ENCODE data around the gene MUC5B. TPM values are rescaled to one million over a fixed set of nuclear protein-coding genes. Genes with fewer than 3 reads are reported as not detected.

MUC5B gene
- total and polyA plus RNA-seq, 2 donors (not counting 1 experiment from before 2014, with no cell fraction given), result not detected

- Histone ChIP-seq H3K4me2 (ENCODE audit: extremely low read depth, insufficient read depth, low read length) (no peak overlapping the region), H3K9me3 (ENCODE audit: control insufficient read depth, insufficient read depth, low read depth, low read length) (no peaks in the 10 kb centered on the region), H3K4me1 (ENCODE audit: control insufficient read depth, extremely low read depth, insufficient read depth, low read length) (no peaks in the 10 kb centered on the region), H3K36me3 (ENCODE audit: control insufficient read depth, insufficient read depth, low read length) (no peaks in the 10 kb centered on the region), H4K20me1 (ENCODE audit: control insufficient read depth, extremely low read depth, insufficient read depth, low read length) (no peaks in the 10 kb centered on the region), H3K79me2 (ENCODE audit: control insufficient read depth, insufficient read depth, low read length) (no peaks in the 10 kb centered on the region), H3K9ac (ENCODE audit: insufficient read depth, low read length) (no peak overlapping the region), H3K27ac (ENCODE audit: insufficient read depth, low read length) (no peak overlapping the region), H3K4me3 (replicated peaks in 1 of 4; ENCODE audit: control extremely low read depth in 1 of 4, insufficient read depth in 1 of 4, low read depth in 3 of 4, low read length in 4 of 4) (no peak overlapping the region), H3K27me3 (ENCODE audit: control insufficient read depth, insufficient read depth, low read length) (no peaks in the 10 kb centered on the region), H2AFZ (ENCODE audit: low read length) (no peak overlapping the region)
- no peak for DNase-seq (ENCODE audit: low read depth in 2 of 2)
- TF ChIP-seq EZH2 (IDR thresholded peaks at IDR 0.05; ENCODE audit: low read length, missing control alignments), result no peak
- TF ChIP-seq, protein P1, sequence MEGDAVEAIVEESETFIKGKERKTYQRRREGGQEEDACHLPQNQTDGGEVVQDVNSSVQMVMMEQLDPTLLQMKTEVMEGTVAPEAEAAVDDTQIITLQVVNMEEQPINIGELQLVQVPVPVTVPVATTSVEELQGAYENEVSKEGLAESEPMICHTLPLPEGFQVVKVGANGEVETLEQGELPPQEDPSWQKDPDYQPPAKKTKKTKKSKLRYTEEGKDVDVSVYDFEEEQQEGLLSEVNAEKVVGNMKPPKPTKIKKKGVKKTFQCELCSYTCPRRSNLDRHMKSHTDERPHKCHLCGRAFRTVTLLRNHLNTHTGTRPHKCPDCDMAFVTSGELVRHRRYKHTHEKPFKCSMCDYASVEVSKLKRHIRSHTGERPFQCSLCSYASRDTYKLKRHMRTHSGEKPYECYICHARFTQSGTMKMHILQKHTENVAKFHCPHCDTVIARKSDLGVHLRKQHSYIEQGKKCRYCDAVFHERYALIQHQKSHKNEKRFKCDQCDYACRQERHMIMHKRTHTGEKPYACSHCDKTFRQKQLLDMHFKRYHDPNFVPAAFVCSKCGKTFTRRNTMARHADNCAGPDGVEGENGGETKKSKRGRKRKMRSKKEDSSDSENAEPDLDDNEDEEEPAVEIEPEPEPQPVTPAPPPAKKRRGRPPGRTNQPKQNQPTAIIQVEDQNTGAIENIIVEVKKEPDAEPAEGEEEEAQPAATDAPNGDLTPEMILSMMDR (conservative IDR thresholded peaks at IDR 0.05 in 1 of 2, IDR thresholded peaks at IDR 0.05 in 1 of 2; ENCODE audit: low read depth in 1 of 2, low read length in 2 of 2), result no peak
Observed at GRCh38 chr11:1198561-1199240, 24.2 kb upstream of the MUC5B start.

DNA sequence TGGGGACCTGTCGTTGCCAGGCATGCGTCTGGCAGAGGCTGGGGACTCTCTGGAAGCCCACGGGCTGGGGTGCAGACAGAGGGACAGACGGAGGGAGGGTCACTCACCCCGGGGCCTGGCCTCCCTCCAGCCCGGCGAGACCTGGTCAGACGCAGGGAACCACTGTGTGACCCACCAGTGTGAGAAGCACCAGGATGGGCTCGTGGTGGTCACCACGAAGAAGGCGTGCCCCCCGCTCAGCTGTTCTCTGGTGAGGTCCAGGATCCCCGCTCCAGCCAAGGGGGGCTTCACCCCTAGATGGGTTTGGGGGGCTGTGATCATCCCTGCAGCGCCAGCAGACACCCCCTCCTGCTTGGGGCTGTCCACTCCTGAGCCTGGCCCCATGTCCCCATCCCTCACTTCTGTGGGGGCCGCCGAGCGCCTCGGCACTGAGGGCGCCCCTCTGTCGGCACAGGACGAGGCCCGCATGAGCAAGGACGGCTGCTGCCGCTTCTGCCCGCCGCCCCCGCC lies 23.6 kb upstream of the MUC5B start:
- Histone ChIP-seq H3K4me3 (replicated peaks in 1 of 4; ENCODE audit: control extremely low read depth in 1 of 4, insufficient read depth in 1 of 4, low read depth in 3 of 4, low read length in 4 of 4) (no peak overlapping the region), H2AFZ (ENCODE audit: low read length) (no peak overlapping the region), H3K27ac (ENCODE audit: insufficient read depth, low read length) (no peak overlapping the region), H3K9me3 (ENCODE audit: control insufficient read depth, insufficient read depth, low read depth, low read length) (no peaks in the 10 kb centered on the region), H3K9ac (ENCODE audit: insufficient read depth, low read length) (no peak overlapping the region), H3K79me2 (ENCODE audit: control insufficient read depth, insufficient read depth, low read length) (no peaks in the 10 kb centered on the region), H3K36me3 (ENCODE audit: control insufficient read depth, insufficient read depth, low read length) (no peaks in the 10 kb centered on the region), H4K20me1 (ENCODE audit: control insufficient read depth, extremely low read depth, insufficient read depth, low read length) (no peaks in the 10 kb centered on the region), H3K4me2 (ENCODE audit: extremely low read depth, insufficient read depth, low read length) (no peak overlapping the region), H3K4me1 (ENCODE audit: control insufficient read depth, extremely low read depth, insufficient read depth, low read length) (no peaks in the 10 kb centered on the region), H3K27me3 (ENCODE audit: control insufficient read depth, insufficient read depth, low read length) (no peaks in the 10 kb centered on the region)
- no peak for DNase-seq (ENCODE audit: low read depth in 2 of 2)
- TF ChIP-seq, protein P1 (conservative IDR thresholded peaks at IDR 0.05 in 1 of 2, IDR thresholded peaks at IDR 0.05 in 1 of 2; ENCODE audit: low read depth in 1 of 2, low read length in 2 of 2), result no peak
- TF ChIP-seq EZH2 (IDR thresholded peaks at IDR 0.05; ENCODE audit: low read length, missing control alignments), result no peak

DNA sequence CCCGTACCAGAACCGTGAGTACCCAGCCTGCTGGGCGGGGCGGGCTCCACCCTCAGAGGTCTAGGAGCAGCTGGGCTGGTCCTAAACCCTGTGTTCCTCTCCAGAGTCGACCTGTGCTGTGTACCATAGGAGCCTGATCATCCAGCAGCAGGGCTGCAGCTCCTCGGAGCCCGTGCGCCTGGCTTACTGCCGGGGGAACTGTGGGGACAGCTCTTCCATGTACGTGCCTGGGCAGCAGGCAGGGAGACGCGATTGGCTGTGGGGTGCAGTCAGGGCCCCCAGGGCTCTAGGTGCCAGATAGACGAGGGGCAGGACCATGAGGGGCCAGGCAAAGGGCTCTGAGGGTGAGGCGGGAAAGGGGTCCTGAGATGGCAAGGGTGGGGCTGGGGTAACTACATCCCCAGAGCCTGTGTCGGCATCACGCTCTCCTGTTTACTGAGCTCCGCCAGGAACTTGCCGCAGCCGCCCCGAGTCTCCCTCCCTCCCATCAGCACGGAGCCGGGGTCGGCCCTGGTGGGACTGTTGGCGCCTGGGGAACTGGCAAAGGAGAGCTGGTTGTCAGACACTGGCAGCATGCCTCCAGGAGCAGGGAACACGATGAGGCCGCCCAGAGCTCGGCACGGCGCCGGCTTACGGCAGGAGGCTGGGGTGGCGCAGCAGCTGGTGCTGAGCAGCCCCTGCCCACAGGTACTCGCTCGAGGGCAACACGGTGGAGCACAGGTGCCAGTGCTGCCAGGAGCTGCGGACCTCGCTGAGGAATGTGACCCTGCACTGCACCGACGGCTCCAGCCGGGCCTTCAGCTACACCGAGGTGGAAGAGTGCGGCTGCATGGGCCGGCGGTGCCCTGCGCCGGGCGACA lies 22.9 kb upstream of the MUC5B start:
- no peak overlapping the region for H2AFZ ChIP-seq (ENCODE audit: low read length)
- no peak overlapping the region for H3K9ac ChIP-seq (ENCODE audit: insufficient read depth, low read length)
- no peak for DNase-seq (ENCODE audit: low read depth in 2 of 2)
- no peaks in the 10 kb centered on the region for H3K4me1 ChIP-seq (ENCODE audit: control insufficient read depth, extremely low read depth, insufficient read depth, low read length)
- H4K20me1 ChIP-seq (ENCODE audit: control insufficient read depth, extremely low read depth, insufficient read depth, low read length), result no peaks in the 10 kb centered on the region
- no peaks in the 10 kb centered on the region for H3K27me3 ChIP-seq (ENCODE audit: control insufficient read depth, insufficient read depth, low read length)
- no peaks in the 10 kb centered on the region for H3K9me3 ChIP-seq (ENCODE audit: control insufficient read depth, insufficient read depth, low read depth, low read length)
- no peak overlapping the region for H3K4me3 ChIP-seq (replicated peaks in 1 of 4; ENCODE audit: control extremely low read depth in 1 of 4, insufficient read depth in 1 of 4, low read depth in 3 of 4, low read length in 4 of 4)
- no peak overlapping the region for H3K4me2 ChIP-seq (ENCODE audit: extremely low read depth, insufficient read depth, low read length)
- no peaks in the 10 kb centered on the region for H3K79me2 ChIP-seq (ENCODE audit: control insufficient read depth, insufficient read depth, low read length)
- TF ChIP-seq, protein P1 (conservative IDR thresholded peaks at IDR 0.05 in 1 of 2, IDR thresholded peaks at IDR 0.05 in 1 of 2; ENCODE audit: low read depth in 1 of 2, low read length in 2 of 2), result no peak
- no peak for TF ChIP-seq EZH2 (IDR thresholded peaks at IDR 0.05; ENCODE audit: low read length, missing control alignments)
- no peak overlapping the region for H3K27ac ChIP-seq (ENCODE audit: insufficient read depth, low read length)
- H3K36me3 ChIP-seq (ENCODE audit: control insufficient read depth, insufficient read depth, low read length), result no peaks in the 10 kb centered on the region
